ENCODE measurements around the gene TNC.
"Not testable (repeated sequence)": the region's sequence is repeated elsewhere in the genome, so short reads cannot be mapped to it uniquely, and the experiment has no call there.

The TNC gene

GRCh38 chr9:115133649-115134048 is 15.7 kb upstream of the TNC start:
- no peak for DNase-seq

- DNase-seq = no peak
These were observed 14.7 kb upstream of the TNC start for GRCh38 chr9:115132648-115133047.

- no peak for DNase-seq
These were observed 12.2 kb upstream of the TNC start for GRCh38 chr9:115130176-115130575.

GRCh38 chr9:115128726-115129125 is 10.8 kb upstream of the TNC start:
- DNase-seq = not testable (repeated sequence)

GRCh38 chr9:115127191-115127817 is 9.3 kb upstream of the TNC start:
- no peak for DNase-seq

- no peak for DNase-seq
These were observed 8.4 kb upstream of the TNC start for GRCh38 chr9:115126404-115126803.

- no peak for DNase-seq
These were observed 5.0 kb upstream of the TNC start for GRCh38 chr9:115122937-115123336.

GRCh38 chr9:115121181-115121580 is 3.2 kb upstream of the TNC start:
- DNase-seq = no peak

- DNase-seq = peak; percentile 45
These were observed 892 bp upstream of the TNC start for GRCh38 chr9:115118879-115119218.

GRCh38 chr9:115116421-115117284 is 1.3 kb downstream of the TNC start:
- DNase-seq = no peak

- no peak for DNase-seq
These were observed 2.0 kb downstream of the TNC start for GRCh38 chr9:115115924-115116323.

- DNase-seq = no peak
These were observed 2.7 kb downstream of the TNC start for GRCh38 chr9:115115117-115115880.

- no peak for DNase-seq
These were observed 3.4 kb downstream of the TNC start for GRCh38 chr9:115114546-115114945.

GRCh38 chr9:115114084-115114483 is 3.9 kb downstream of the TNC start:
- DNase-seq = no peak

GRCh38 chr9:115111874-115112273 is 6.1 kb downstream of the TNC start:
- DNase-seq = no peak

- DNase-seq = no peak
These were observed 8.5 kb downstream of the TNC start for GRCh38 chr9:115109486-115109885.

- DNase-seq = no peak
These were observed 10.3 kb downstream of the TNC start for GRCh38 chr9:115107701-115108100.

GRCh38 chr9:115106642-115107041 is 11.3 kb downstream of the TNC start:
- no peak for DNase-seq

- DNase-seq = no peak
These were observed 12.0 kb downstream of the TNC start for GRCh38 chr9:115106001-115106400.

GRCh38 chr9:115104908-115105307 is 13.0 kb downstream of the TNC start:
- DNase-seq = no peak

GRCh38 chr9:115103746-115104477 is 14.0 kb downstream of the TNC start:
- no peak for DNase-seq

GRCh38 chr9:115099901-115100300 is 18.1 kb downstream of the TNC start:
- no peak for DNase-seq

Measured in SHP77 treated with DMSO at 0.1 percent for 48 hours (cell line).